Neuronal stem cell (in vitro differentiated cells): ENCODE measurements around the gene ST3GAL4.

ENCODE experiments used
- DNase-seq: peaks from one replicate; pipeline ENCODE4 v3.0.0-alpha.2; 2013; ENCODE audit warnings: low spot score
- H2AFZ ChIP-seq: one replicate; pipeline ENCODE4 v1.6.1; 2013; ENCODE audit warnings: mild to moderate bottlenecking, low read length, inconsistent platforms
- H2AK5ac ChIP-seq: 2 replicates; pipeline ENCODE4 v1.6.1; 2013; ENCODE audit warnings: low read depth, mild to moderate bottlenecking, inconsistent platforms, low read length, moderate library complexity, mixed read lengths
- H2BK120ac ChIP-seq: 2 replicates; pipeline ENCODE4 v1.6.1; 2013; ENCODE audit warnings: low read depth, mild to moderate bottlenecking, inconsistent platforms, low read length, moderate library complexity, mixed read lengths
- H2BK12ac ChIP-seq: one replicate; pipeline ENCODE4 v1.6.1; 2013; ENCODE audit warnings: low read length, inconsistent platforms
- H2BK15ac ChIP-seq: 2 replicates; pipeline ENCODE4 v1.6.1; 2013; ENCODE audit warnings: mild to moderate bottlenecking, low read length, inconsistent platforms, mixed read lengths
- H2BK5ac ChIP-seq: one replicate; pipeline ENCODE4 v1.6.1; 2013; ENCODE audit warnings: inconsistent platforms, mild to moderate bottlenecking, low read length, moderate library complexity
- H3K14ac ChIP-seq: one replicate; pipeline ENCODE4 v1.6.1; 2013; ENCODE audit warnings: low read length, inconsistent platforms
- H3K18ac ChIP-seq: 2 replicates; pipeline ENCODE4 v1.6.1; 2013; ENCODE audit warnings: low read length, inconsistent platforms
- H3K23ac ChIP-seq: 2 replicates; pipeline ENCODE4 v1.6.1; 2013; ENCODE audit warnings: low read depth, mild to moderate bottlenecking, mixed read lengths, low read length, inconsistent platforms; ENCODE audit not compliant: poor library complexity
- H3K27ac ChIP-seq: replicated peaks from 3 replicates; pipeline ENCODE4 v1.5.1; 2013; ENCODE audit warnings: low read length, inconsistent platforms
- H3K27me3 ChIP-seq, 3 experiments: 2 replicates each; pipeline ENCODE4 v1.6.1; 2013; ENCODE audit warnings: low read length in 3 of 3, mild to moderate bottlenecking in 2 of 3, inconsistent platforms in 1 of 3, low read depth in 1 of 3, mixed read lengths in 1 of 3, moderate library complexity in 1 of 3; ENCODE audit not compliant: control insufficient read depth in 3 of 3, insufficient read depth in 3 of 3
- H3K36me3 ChIP-seq, 2 donors: replicated peaks in 1 of 2; 2 replicates each; pipeline ENCODE4 v1.6.1; 2013; ENCODE audit warnings: low read length in 2 of 2; ENCODE audit not compliant: control insufficient read depth in 2 of 2, insufficient read depth in 2 of 2
- H3K4ac ChIP-seq: 2 replicates; pipeline ENCODE4 v1.6.1; 2013; ENCODE audit warnings: inconsistent platforms, mild to moderate bottlenecking, low read length, moderate library complexity
- H3K4me1 ChIP-seq, 2 donors: 1 replicate in 1 of 2; 2 replicates in 1 of 2; pipeline ENCODE4 v1.6.1; 2013; ENCODE audit warnings: low read length in 2 of 2, low read depth in 1 of 2; ENCODE audit not compliant: control insufficient read depth in 2 of 2, insufficient read depth in 1 of 2
- H3K4me2 ChIP-seq: one replicate; pipeline ENCODE4 v1.6.1; 2013; ENCODE audit warnings: mild to moderate bottlenecking, low read length, inconsistent platforms; ENCODE audit not compliant: insufficient read depth, poor library complexity, severe bottlenecking
- H3K4me3 ChIP-seq, 2 donors: 2 replicates each; pipeline ENCODE4 v1.5.1; 2013; ENCODE audit warnings: low read length in 2 of 2, mild to moderate bottlenecking in 2 of 2, inconsistent platforms in 1 of 2, moderate library complexity in 1 of 2
- H3K79me1 ChIP-seq: one replicate; pipeline ENCODE4 v1.6.1; 2013; ENCODE audit warnings: low read depth, mild to moderate bottlenecking, inconsistent platforms, low read length, moderate library complexity
- H3K9ac ChIP-seq: one replicate; pipeline ENCODE4 v1.6.1; 2013; ENCODE audit warnings: mild to moderate bottlenecking, low read depth, low read length, inconsistent platforms; ENCODE audit not compliant: poor library complexity
- H3K9me3 ChIP-seq, 2 donors: replicated peaks in 1 of 2; 2 replicates each; pipeline versions ENCODE3 to v1.6.1; 2013; ENCODE audit warnings: low read length in 2 of 2, mild to moderate bottlenecking in 2 of 2, inconsistent platforms in 1 of 2, low read depth in 1 of 2, mixed read lengths in 1 of 2, moderate library complexity in 1 of 2; ENCODE audit not compliant: control insufficient read depth in 2 of 2, insufficient read depth in 1 of 2
- H4K8ac ChIP-seq: one replicate; pipeline ENCODE4 v1.6.1; 2013; ENCODE audit warnings: low read depth, mild to moderate bottlenecking, inconsistent platforms, low read length, moderate library complexity
- H4K91ac ChIP-seq: one replicate; pipeline ENCODE4 v1.6.1; 2013; ENCODE audit warnings: low read length, low read depth, mild to moderate bottlenecking, inconsistent platforms; ENCODE audit not compliant: poor library complexity
- WGBS, 2 donors: extraction: QIAGEN DNeasy Blood & Tissue Kit; methylation state at CpG; one replicate each; pipeline ENCODE4 v1.1.7; 2013; ENCODE audit warnings: missing lambda C conversion rate in 2 of 2, mixed read lengths in 1 of 2; ENCODE audit not compliant: insufficient read length in 2 of 2, insufficient replicate concordance in 1 of 2; ENCODE audit errors: extremely low coverage in 2 of 2; 5-methylcytosine and 5-hydroxymethylcytosine counted together

ST3GAL4 gene

GRCh38 chr11:126431401-126432064, 76.0 kb downstream of the ST3GAL4 start:
- H3K27ac ChIP-seq, result no peak overlapping the region
- no peaks in the 10 kb centered on the region for H3K36me3 ChIP-seq
- peak overlapping the region; percentile 17 for H3K23ac ChIP-seq
- WGBS, 2 donors, result no CpG with 5 or more reads among the region's 23 CpGs
- H3K4me2 ChIP-seq, result no peak overlapping the region
- H3K27me3 ChIP-seq, result no peaks in the 10 kb centered on the region
- H3K14ac ChIP-seq, result peak overlapping the region; percentile 91
- peak overlapping the region; percentile 41 for H2BK15ac ChIP-seq
- no peak overlapping the region for H3K4ac ChIP-seq
- peak overlapping the region; percentile 63 for H3K18ac ChIP-seq
- peaks cover 3 to 16% of the 10 kb centered on the region in 2 donors for H3K4me1 ChIP-seq
- no peak overlapping the region for H2BK12ac ChIP-seq
- no peak overlapping the region for H2AFZ ChIP-seq
- no peaks in the 10 kb centered on the region for H3K79me1 ChIP-seq
- H4K8ac ChIP-seq, result no peak overlapping the region
- peak overlapping the region; percentile 1 for H4K91ac ChIP-seq
- no peak overlapping the region for H3K4me3 ChIP-seq
- H2BK5ac ChIP-seq, result peak overlapping the region; percentile 73
- H2AK5ac ChIP-seq, result peak overlapping the region; percentile 45
- no peak overlapping the region for H2BK120ac ChIP-seq
- H3K9me3 ChIP-seq, result no peaks in the 10 kb centered on the region
- H3K9ac ChIP-seq, result no peak overlapping the region
- no peak for DNase-seq

DNA sequence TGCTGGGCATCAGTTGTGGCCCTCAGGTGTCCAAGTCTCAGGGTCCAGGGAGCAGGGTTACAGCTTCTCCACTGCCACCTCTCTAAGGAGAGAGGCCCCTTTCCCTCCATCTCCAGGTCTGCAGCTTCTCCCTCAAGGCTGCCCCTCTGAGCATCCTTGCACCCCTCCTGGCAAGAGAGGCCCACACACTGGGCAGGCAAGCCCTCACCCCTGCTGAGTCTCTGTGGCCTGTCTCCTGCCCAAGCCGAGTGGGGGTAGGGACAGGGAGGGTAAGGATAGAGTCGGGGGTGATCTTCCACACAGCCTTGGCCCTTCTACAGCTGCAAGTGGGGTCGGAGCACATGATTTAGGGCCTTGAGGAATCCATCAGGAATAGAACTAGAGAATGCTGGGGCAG, 76.6 kb downstream of the ST3GAL4 start:
- H3K27ac ChIP-seq, result no peak overlapping the region
- WGBS, 2 donors, result no CpG with 5 or more reads among the region's 3 CpGs

DNA sequence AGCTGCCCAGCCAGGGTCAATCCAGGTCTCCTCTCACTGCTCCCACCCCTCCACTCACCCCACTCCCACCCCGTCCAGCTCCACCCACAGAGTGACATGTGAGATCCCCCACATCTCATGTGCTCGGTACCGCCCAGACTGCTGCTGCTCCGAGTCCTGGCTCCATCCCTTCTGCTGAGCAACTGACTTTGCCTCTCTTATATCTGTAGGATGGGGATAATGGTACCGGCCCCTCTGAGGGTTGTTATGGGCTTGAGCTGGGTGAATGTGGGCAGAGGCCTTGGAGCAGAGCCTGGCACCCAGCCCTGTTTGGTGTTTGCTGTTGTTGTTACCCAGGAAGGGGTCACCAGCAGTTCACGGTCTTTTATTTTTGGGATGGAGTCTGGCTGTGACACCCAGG, 77.0 kb downstream of the ST3GAL4 start:
- H3K79me1 ChIP-seq, result no peaks in the 10 kb centered on the region
- H3K4me2 ChIP-seq, result no peak overlapping the region
- no peak overlapping the region for H2BK15ac ChIP-seq
- H3K27ac ChIP-seq, result no peak overlapping the region
- H3K4me3 ChIP-seq, result no peak overlapping the region
- no peaks in the 10 kb centered on the region for H3K27me3 ChIP-seq
- H2BK12ac ChIP-seq, result no peak overlapping the region
- peak overlapping the region; percentile 72 for H3K18ac ChIP-seq
- H2BK120ac ChIP-seq, result no peak overlapping the region
- H3K4ac ChIP-seq, result no peak overlapping the region
- H2AFZ ChIP-seq, result no peak overlapping the region
- H3K14ac ChIP-seq, result no peak overlapping the region
- no peak overlapping the region for H4K91ac ChIP-seq
- peaks cover 0 to 2% of the 10 kb centered on the region in 2 donors for H3K9me3 ChIP-seq
- no peak for DNase-seq
- peak overlapping the region; percentile 45 for H2AK5ac ChIP-seq
- no peak overlapping the region for H2BK5ac ChIP-seq
- peaks cover 3 to 16% of the 10 kb centered on the region in 2 donors for H3K4me1 ChIP-seq
- no CpG with 5 or more reads among the region's 6 CpGs for WGBS, 2 donors
- H3K23ac ChIP-seq, result no peak overlapping the region
- no peak overlapping the region for H3K9ac ChIP-seq
- peaks cover 0 to 3% of the 10 kb centered on the region in 2 donors for H3K36me3 ChIP-seq
- H4K8ac ChIP-seq, result no peak overlapping the region

More for the DNA sequence above, 76.6 kb downstream of the ST3GAL4 start:
- Histone ChIP-seq H4K8ac (peak overlapping the region; percentile 23), H2BK5ac (peak overlapping the region; percentile 73), H2BK120ac (no peak overlapping the region), H4K91ac (no peak overlapping the region), H2BK15ac (peak overlapping the region; percentile 25), H3K79me1 (no peaks in the 10 kb centered on the region), H2BK12ac (no peak overlapping the region), H3K27me3 (no peaks in the 10 kb centered on the region), H2AK5ac (peak overlapping the region; percentile 45), H3K14ac (peak overlapping the region; percentile 91), H3K4me1 (peaks cover 3 to 16% of the 10 kb centered on the region in 2 donors), H2AFZ (no peak overlapping the region), H3K18ac (peak overlapping the region; percentile 72), H3K4ac (no peak overlapping the region), H3K23ac (no peak overlapping the region), H3K4me2 (no peak overlapping the region), H3K36me3 (peaks cover 0 to 2% of the 10 kb centered on the region in 2 donors), H3K9ac (no peak overlapping the region), H3K4me3 (no peak overlapping the region), H3K9me3 (peaks cover 0 to 1% of the 10 kb centered on the region in 2 donors)
- DNase-seq, result no peak

- Histone ChIP-seq H2BK5ac (peak overlapping the region; percentile 77), H3K23ac (peak overlapping the region; percentile 8), H2BK15ac (no peak overlapping the region), H3K27me3 (no peaks in the 10 kb centered on the region), H3K4me1 (peaks cover 3 to 16% of the 10 kb centered on the region in 2 donors), H4K91ac (no peak overlapping the region), H3K36me3 (peaks cover 0 to 5% of the 10 kb centered on the region in 2 donors), H2BK120ac (no peak overlapping the region), H3K9me3 (peaks cover 0 to 4% of the 10 kb centered on the region in 2 donors), H3K4me3 (no peak overlapping the region), H3K27ac (no peak overlapping the region), H3K4me2 (no peak overlapping the region), H3K4ac (no peak overlapping the region), H2AK5ac (no peak overlapping the region), H2BK12ac (no peak overlapping the region), H4K8ac (no peak overlapping the region), H3K18ac (peak overlapping the region; percentile 66), H3K9ac (no peak overlapping the region), H3K14ac (no peak overlapping the region), H3K79me1 (no peaks in the 10 kb centered on the region), H2AFZ (peak overlapping the region; percentile 76)
- DNase-seq, result no peak
- WGBS, 2 donors, result no CpG with 5 or more reads among the region's 11 CpGs
Measured at GRCh38 chr11:126433244-126433846, 77.9 kb downstream of the ST3GAL4 start.
